Measurements from ENCODE around the gene P2RX6.

The P2RX6 gene

DNA sequence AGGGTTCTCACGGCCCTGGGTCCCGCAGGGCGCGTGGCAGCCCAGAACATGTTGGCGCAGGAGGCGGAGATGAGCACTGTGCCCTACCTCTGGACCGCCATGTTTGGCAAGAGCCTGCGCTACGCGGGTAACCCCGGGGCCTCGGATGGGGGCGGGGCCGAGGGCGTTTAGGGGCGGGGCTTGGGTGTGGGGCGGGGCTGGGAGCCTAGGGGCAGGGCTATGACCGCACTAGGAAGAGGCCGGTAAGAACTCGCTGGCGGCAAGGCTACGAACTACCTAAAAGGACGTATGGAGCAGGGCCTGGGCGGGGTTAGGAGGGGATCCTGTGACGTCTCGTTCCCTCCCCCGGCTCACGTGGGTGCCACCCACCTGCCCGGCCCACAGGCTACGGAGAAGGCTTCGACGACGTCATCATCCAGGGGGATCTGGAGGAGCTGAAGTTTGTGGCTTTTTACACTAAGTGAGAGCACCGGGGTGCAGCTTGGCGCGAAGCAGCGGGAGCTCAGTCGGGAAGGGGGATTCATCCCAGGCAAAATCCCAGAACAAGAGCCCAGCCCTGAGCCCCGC lies 35.6 kb upstream of the P2RX6 start:
- DNase-seq (ENCODE audit: insufficient read length, low spot score): no peak
- FAIRE-seq: no peak

DNA sequence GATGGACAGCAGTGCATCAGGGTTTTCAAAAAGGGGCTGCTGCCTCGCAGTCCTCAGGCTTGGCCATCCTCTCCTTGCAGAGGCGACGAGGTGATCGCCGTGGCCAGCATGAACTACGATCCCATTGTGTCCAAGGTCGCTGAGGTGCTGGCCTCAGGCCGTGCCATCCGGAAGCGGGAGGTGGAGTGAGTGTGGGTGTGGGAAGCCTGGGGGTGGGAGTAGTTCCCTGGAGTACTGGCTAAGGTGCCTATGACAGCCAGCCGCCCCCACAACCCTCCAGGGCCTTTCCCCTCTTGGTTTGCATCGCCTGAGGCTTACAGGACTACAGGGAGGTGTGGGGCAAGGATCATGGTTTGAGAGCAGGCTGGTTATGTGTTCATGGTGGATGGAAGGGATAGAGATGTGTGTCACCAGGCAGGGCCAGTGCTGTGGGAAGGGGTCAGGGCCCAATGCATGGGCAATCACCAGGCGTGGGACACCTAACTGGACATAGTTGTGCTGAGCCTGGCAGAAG lies 35.0 kb upstream of the P2RX6 start:
- FAIRE-seq (no peak), DNase-seq (ENCODE audit: insufficient read length, low spot score) (no peak)

DNA sequence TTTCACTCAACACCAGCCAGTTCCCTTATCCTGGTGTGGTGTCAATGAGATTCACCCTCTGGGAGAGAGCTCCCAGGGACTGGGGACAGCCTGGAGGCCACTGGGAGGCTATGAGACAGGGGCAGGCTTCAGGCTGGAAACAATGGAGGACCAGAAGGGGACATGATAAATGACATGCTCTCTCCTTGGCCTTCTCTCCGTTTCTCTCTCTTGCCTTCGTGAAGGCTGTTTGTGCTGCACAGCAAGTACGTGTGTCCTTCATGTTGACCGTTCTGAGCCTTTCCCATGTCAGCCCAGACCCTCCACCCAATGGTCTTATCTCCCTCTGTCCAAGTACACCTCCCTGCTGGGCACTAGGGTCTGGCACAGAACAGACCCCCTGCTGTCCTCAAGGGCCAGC lies 34.4 kb upstream of the P2RX6 start:
- DNase-seq (ENCODE audit: insufficient read length, low spot score) (no peak), FAIRE-seq (no peak)

DNA sequence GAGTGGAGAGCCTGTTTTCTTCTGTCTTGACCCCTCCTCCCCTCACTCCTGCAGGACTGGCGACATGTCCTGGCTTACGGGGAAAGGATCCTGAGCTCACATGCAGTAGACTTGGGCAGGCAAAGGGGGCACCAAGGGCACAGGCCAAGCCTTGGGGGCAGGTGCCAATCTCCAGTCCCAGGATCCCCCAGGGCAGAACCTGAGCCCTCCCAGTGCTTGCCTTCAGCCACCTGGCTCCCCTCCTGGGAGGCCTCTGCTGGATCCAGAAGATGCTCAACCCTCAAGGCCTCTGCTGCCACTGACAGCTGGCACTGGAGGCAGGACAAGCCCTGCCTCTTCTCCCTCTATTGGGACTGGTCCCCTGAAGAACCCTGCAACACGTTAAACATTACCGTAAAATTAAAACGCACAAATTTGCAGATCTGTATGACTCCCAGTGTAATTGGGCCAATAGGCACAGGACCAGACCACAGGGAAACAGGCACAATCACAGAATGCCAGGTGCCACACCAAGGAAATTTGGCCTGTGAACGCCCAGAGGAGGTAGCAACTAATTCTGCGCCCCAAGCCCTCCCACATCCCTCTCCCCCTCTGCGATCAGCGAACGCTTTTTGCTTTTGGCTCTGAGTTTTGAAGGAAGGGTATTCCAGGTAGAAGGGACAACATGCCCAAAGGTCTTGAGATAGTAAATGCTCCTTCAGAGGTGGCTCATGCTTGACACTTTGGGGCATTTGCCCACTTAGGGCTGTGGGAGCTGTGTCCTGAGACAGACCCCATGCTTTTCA lies 33.8 kb upstream of the P2RX6 start:
- FAIRE-seq (no peak), DNase-seq (ENCODE audit: insufficient read length, low spot score) (no peak)

DNA sequence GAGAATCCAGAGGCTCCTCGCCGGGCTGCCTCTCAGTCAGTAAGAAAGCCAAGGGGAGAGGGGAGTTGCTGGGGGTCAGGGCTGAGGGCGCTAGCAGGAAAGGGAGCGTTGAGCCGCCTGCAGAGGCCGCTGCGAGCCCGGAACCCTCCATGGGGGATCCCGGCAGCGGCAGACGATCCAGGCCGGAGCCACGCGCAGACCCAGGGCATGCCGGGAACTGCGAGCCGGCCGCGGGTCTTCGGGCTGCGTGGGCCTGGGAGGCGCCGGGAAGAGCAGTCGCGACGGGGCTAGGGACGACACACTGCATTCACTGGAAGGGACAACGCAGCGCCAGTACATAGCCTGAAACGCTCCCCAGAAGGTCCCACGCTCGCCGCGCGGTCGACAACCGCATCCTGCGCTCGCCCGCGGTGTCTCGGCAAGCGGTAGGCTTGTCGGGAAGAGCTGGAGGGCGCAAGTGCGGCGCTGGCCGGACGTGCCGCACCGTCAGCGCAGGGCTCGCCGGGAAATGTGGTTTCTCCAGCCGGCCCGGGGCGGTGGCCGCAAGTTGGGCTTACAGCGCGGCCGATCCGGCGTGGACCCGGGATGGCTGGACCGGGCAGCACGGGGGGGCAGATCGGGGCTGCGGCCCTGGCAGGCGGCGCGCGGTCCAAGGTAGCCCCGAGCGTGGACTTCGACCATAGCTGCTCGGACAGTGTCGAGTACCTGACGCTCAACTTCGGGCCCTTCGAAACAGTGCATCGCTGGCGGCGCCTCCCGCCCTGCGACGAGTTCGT lies 33.0 kb upstream of the P2RX6 start, which contains the start of gene LZTR1:
TSS of gene LZTR1 (plus strand) at position 511 of the 776 bp plus-strand sequence. CDS start at position 586, 75 bp downstream.
- FAIRE-seq (no peak), DNase-seq (ENCODE audit: insufficient read length, low spot score) (peak; percentile 67)

DNA sequence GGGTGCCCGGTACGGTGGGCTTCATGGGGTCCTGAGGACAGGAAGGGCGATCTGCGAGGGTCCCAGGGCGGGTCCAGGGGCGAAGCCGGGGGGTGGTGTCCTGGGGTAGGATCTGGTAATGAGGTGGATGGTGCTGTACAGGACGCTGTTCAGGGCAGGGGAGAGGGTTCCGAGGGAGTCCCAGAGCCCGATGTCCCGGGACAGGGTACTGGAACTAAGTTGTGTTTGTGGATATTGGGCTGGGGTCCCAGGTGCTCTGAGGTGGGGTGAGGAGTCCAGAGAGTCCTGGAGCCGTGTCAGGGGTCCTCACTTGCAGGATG lies 32.4 kb upstream of the P2RX6 start:
- DNase-seq (ENCODE audit: insufficient read length, low spot score) (no peak), FAIRE-seq (no peak)

DNA sequence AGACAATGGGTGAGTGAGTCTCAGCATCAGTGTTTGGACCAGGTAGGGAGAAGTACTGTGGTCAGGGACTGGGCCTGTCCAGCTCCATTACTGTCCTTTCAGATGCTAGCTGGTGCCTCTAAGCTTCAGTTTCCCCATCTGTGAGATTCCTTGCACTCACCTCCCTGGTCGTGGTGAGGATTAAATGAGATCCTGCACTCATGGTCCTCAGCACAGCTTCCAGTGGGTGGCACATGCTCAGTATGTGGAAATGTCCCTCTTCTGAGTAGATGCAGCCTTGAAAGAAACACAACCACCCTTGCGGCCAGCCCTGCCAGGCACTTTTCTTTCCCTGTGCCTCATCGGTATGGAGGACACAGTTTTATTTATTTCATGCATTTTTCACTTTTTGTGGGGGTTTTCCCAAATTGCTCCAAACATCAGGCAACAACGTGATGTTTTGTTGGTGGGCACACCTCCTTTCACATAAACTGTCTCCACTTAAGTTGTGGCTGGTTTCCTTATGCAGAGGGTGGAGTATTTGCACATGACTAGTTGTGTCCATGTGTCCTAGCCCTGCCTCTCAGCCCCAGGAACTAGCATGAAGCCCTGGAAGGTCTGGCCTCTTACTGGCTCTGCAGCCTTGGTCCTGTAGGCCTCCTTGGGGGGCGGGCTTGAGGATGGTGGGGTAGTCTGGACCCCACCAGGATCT lies 31.7 kb upstream of the P2RX6 start:
- DNase-seq (ENCODE audit: insufficient read length, low spot score) (no peak), FAIRE-seq (no peak)

DNA sequence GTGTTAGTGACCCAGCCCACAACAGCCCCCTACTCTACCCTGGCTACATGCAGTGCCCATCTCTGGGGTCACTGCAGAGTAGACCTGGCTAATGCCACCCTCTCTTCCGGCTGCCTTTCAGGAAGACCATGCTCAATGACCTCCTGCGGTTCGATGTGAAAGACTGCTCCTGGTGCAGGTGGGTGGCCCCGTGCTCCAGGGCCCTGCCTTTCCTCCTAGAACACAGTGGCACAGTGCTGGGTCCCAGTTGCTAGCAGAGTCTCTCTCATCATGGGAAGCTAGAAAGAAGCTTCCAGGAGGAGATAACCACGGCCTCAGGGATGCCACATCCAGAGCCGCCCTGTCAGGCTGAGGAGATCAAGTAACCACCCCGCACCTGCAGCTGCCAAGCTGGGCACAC lies 29.2 kb upstream of the P2RX6 start:
- FAIRE-seq (no peak), DNase-seq (ENCODE audit: insufficient read length, low spot score) (no peak)

DNA sequence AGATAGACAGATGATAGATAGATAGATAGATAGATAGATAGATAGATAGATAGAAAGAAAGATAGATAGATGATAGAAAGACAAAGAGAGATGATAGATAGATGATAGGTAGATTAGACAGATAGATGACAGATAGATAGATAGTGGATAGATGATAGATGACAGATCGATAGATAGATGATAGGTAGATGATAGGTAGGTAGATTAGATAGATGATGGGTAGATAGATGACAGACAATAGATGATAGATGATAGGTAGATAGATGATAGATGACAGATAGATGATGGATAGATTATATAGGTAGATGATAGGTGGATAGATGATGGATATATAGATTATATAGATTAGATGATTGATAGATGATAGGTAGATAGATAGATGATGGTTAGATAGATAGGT lies 28.6 kb upstream of the P2RX6 start:
- DNase-seq (ENCODE audit: insufficient read length, low spot score) (no peak), FAIRE-seq (no peak)

DNA sequence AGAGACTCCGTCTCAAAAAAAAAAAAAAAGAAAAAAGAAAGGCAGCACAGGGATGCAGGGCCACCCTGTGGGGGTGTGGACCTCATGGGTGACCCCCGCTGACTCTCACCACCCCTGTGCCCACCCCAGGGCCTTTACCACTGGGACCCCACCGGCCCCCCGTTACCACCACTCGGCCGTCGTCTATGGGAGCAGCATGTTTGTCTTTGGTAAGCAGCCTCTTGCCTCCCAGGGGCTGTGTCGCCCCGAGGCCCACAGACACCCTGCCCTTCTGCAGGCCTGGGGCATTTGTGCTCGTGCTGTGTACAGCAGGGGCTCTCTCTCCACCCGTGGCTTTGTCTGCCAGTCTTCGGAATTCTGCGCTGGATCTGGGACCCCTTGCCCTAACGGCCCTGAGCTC lies 27.6 kb upstream of the P2RX6 start:
- no peak for FAIRE-seq
- no peak for DNase-seq (ENCODE audit: insufficient read length, low spot score)

DNA sequence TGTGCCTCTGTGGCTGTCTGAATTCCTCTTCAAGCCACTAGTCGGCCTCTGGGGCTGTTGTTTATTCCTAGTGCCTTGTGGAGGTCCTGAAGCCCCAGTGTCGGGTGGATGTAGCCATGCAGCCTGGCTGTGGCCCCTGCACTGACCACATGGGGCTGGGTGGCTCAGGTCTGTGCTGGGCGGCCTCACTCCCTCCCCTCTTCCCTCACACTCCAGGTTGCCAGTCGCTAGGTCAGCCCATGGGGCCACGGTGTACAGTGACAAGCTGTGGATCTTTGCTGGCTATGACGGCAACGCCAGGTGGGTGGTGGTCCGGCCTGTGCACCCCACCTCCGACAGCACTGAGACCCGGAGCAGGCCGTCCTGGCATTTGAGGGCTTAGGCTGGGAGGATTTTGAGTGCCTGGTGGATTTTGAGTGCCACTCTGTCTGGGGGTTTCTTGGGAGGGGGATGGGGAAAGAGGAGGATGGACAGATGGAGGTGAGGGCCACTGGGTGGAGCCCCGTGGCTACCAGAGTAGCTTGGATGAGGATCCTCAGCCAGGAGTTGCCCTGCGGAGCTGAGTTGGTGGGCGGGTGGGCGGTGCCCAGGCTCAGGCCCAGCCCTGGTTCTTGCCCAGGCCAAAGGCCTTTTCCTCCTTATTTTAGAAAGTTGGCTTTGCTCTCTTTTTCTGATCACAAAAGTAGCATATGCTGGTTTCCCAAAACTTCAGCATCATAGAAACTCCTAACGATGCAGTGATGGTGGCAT lies 26.2 kb upstream of the P2RX6 start:
- FAIRE-seq (no peak), DNase-seq (ENCODE audit: insufficient read length, low spot score) (no peak)

DNA sequence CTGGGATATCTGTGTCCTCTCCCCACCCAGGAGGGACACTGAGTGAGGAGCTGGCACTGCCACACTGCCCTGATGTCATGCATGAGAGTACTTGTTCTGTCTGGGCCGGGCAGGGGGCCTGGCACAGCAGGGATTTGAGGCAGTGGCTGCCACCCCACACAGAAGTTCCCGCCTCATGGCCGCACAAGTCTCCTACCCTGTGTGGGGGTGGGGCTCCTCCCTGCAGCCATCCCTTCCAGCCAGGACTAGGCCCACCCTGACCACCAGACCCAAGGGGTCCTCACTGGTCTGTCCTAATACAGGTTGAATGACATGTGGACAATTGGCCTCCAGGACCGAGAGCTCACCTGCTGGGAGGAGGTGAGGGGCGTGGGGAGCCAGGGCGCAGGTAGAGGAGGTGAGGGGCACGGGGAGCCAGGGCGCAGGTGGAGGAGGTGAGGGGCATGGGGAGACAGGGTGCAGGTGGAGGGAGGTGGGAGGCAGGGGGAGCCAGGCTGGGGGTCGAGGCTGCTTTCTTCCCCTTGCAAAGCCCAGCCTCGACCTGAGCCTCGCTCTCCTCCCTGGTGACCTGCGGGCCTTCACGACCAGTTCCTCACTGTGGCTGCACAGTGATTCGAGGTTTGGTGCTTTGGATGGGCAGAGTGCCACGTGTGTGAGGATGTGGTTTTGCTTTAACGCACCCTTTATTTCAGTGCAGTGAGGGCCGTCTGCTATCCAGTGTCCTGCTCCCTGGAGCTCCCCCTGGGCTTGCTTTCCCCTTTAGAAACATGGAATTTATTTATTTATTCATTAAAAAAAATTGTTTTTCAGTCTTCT lies 25.4 kb upstream of the P2RX6 start:
- DNase-seq (ENCODE audit: insufficient read length, low spot score): no peak

DNA sequence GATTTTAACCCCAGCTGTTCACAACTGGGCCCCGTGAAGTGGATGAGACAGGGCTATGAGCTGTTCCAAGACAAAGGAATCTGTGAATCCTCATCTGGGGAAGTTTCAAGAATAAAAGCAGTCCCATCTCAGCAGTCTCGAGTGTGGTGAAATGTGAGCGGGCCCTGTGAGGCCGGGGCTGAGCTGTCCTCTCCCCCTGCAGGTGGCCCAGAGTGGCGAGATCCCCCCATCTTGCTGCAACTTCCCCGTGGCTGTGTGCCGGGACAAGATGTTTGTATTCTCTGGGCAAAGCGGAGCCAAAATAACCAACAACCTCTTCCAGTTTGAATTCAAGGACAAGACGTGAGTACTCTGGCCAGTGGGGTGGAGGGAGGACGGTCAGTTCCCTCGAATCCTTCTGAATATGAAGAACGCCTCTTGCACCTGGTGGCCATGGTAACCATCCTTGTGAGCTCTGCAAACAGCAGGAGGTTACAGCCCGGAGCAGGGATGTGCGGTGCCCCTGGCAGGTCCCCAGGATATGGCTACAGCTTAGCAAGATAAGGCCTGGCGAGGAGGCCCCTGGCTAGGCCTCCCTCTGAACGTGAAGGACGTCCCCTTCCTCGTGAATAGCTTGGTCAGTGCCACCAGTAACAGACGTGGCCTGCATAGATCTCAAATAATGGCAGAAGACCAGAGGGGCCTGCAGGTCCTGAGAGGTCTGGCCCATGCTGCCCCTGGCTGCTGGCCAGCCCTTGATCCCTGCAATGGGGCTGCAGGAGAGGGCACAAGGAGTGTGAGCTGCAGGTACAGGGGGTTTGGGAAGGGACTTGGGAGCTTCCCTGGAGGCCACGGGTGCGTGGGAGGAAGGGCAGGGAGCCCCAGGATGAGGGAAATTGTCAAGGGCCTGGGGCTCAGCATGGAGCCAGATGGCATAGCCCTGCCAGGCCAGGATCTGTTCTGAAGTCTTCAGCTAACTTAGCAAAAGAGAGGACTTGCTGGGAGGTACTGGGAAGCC lies 24.5 kb upstream of the P2RX6 start:
- DNase-seq (ENCODE audit: insufficient read length, low spot score): no peak
- no peak for FAIRE-seq

More for the DNA sequence above, 25.4 kb upstream of the P2RX6 start:
- no peak for FAIRE-seq

DNA sequence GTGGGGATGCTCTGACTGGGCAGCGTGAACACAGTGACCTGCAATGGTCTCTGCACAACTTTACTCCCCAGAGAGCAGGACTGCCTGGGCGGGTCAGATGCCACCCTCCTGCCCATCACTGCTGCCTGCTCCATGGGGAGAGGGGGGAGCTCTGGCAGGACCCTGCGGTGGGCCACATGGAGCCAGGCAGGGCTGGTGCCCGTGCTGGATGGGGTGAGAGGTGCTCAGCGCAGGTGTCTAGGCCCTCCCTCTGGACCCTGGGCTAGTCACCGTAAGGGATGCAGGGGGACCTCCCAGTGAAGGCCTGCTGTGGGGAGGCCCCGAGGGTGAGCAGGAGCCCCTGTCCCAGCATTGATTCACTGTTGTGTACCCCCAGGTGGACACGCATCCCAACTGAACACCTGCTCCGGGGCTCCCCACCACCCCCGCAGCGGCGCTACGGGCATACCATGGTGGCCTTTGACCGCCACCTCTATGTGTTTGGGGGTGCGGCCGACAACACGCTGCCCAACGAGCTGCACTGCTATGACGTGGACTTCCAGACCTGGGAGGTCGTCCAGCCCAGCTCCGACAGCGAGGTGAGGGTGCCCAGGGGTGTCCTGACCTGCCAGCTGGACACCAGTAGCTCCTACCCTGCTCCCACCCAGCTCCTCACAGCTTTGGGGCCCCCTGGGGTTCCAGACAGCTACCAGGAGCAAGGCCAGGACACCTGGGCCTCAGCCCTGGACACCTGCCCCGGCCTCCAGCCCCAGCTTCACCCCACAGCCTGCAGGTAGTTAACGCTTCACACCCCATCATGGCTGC lies 23.5 kb upstream of the P2RX6 start:
- no peak for DNase-seq (ENCODE audit: insufficient read length, low spot score)
- no peak for FAIRE-seq

DNA sequence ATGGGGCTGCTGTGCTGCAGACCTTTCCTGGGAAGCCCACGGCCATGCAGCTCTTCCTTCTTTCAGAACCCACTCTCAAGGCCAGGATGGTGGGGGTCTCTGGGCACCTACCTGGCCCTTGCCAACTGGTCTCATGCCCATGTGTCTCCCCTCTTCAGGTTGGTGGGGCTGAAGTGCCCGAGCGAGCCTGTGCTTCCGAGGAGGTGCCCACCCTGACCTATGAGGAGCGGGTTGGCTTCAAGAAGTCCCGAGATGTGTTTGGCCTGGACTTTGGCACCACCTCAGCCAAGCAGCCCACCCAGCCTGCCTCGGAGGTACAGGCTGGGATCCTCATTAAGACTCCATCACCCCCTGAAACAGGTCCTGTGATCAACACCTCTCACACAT lies 22.9 kb upstream of the P2RX6 start:
- DNase-seq (ENCODE audit: insufficient read length, low spot score) (no peak), FAIRE-seq (no peak)

DNA sequence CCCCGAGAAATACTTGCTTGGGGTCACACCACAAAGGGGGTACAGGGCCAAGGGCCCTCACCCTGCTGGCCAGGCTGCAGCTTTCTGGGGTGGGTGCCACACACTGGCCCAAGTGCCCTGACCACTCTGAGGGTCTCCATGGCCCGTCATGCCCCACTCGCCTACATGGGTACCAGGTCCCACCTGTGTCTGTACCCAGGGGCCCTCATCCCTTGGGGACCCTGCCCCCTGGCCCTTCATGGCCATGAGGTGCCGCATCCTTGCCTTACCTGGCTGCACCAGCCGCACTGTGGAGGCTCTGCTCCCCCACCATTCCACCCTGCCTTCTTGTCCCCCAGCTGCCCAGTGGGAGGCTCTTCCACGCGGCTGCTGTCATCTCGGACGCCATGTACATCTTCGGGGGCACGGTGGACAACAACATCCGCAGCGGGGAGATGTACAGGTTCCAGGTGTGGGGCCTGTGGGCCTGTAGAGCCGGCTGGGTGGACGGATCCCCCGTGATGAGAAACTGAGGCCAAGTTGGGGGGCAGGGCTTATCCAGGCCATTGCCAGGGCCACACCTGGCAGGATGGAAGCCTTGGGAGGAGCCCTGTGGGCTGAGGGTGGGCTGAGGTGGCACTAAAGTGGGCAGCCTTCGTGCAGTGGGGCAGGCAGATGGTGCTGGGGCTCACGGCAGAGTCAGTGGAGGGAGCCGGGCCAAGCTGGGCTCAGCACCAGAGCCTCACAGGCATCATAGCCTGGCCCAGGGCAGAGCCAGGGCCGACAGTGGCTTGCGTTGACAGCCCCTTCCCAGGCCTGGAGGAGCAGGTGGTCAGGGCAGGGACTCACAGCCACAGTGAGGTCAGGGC lies 22.3 kb upstream of the P2RX6 start:
- no peak for FAIRE-seq

More for the DNA sequence above, 22.3 kb upstream of the P2RX6 start:
- DNase-seq (ENCODE audit: insufficient read length, low spot score): no peak

Measured in HTR-8/SVneo (cell line).